ENCODE data around the gene PREP. TPM values are rescaled to one million over a fixed set of nuclear protein-coding genes. Genes with fewer than 3 reads are reported as not detected.

The PREP gene
- total RNA-seq, 6 experiments from 2014 or later = 14.8 to 18.8 (median 16.7) TPM

DNA sequence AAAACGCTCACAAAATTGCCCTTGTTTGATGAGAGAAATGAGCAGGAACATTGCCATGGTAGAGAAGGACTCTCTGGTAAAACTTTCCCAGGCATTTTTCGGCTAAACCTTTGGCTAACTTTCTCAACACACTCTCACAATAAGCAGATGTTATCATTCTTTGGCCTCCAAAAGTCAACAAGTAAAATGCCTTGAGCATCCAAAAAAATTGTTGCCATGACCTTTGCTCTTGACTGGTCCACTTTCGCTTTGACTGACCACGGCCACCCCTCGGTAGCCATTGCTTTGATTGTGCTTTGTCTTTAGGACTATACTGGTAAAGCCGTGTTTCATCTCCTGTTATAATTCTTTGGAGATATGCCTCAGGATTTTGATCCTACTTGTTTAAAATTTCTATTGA, 41.1 kb upstream of the PREP start:
- no peak overlapping the region for H3K4me3 ChIP-seq
- WGBS (ENCODE audit: insufficient coverage, low coverage, low lambda C conversion rate, missing lambda C conversion rate) = 79% methylated on average over 6 of the region's 6 CpGs
- DNase-seq (no peak), ATAC-seq (no peak)
- no peaks in the 10 kb centered on the region for H3K9me3 ChIP-seq
- TF ChIP-seq POLR2A (IDR thresholded peaks at IDR 0.05) = no peak
- TF ChIP-seq, protein P1, sequence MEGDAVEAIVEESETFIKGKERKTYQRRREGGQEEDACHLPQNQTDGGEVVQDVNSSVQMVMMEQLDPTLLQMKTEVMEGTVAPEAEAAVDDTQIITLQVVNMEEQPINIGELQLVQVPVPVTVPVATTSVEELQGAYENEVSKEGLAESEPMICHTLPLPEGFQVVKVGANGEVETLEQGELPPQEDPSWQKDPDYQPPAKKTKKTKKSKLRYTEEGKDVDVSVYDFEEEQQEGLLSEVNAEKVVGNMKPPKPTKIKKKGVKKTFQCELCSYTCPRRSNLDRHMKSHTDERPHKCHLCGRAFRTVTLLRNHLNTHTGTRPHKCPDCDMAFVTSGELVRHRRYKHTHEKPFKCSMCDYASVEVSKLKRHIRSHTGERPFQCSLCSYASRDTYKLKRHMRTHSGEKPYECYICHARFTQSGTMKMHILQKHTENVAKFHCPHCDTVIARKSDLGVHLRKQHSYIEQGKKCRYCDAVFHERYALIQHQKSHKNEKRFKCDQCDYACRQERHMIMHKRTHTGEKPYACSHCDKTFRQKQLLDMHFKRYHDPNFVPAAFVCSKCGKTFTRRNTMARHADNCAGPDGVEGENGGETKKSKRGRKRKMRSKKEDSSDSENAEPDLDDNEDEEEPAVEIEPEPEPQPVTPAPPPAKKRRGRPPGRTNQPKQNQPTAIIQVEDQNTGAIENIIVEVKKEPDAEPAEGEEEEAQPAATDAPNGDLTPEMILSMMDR (IDR thresholded peaks at IDR 0.05) = no peak
- no peaks in the 10 kb centered on the region for H3K36me3 ChIP-seq
- H3K27ac ChIP-seq = no peak overlapping the region
- H3K27me3 ChIP-seq = no peaks in the 10 kb centered on the region
- no peaks in the 10 kb centered on the region for H3K4me1 ChIP-seq
- intact Hi-C loops (cut with DNase I) = no loop called here

DNA sequence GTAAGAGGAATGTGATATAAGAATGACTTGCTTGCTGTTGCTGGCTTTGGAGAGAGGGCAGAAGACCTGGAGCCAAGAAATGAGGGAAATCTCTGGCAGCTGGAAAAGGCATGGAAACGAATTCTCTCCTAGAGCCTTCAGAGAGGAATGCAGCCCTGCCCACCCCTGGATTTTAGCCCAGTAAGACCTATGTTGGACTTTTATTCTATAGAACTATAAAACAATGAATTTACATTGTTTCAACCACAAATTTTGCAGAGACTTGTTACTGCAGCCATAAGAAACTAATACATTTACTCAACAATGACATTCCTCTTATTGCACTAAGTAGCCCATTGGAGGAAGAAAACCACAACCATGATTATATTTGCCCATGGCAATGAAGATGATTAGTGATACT, 39.5 kb upstream of the PREP start:
- Histone ChIP-seq H3K9me3 (no peaks in the 10 kb centered on the region), H3K4me3 (no peak overlapping the region), H3K36me3 (no peaks in the 10 kb centered on the region), H3K27me3 (no peaks in the 10 kb centered on the region), H3K4me1 (no peaks in the 10 kb centered on the region), H3K27ac (no peak overlapping the region)
- WGBS (ENCODE audit: insufficient coverage, low coverage, low lambda C conversion rate, missing lambda C conversion rate) = 36% methylated on average over 1 of the region's 1 CpG
- TF ChIP-seq POLR2A (IDR thresholded peaks at IDR 0.05) = no peak
- TF ChIP-seq, protein P1 (IDR thresholded peaks at IDR 0.05) = no peak
- ATAC-seq (no peak), DNase-seq (no peak)
- intact Hi-C loops (cut with DNase I) = no loop called here

DNA sequence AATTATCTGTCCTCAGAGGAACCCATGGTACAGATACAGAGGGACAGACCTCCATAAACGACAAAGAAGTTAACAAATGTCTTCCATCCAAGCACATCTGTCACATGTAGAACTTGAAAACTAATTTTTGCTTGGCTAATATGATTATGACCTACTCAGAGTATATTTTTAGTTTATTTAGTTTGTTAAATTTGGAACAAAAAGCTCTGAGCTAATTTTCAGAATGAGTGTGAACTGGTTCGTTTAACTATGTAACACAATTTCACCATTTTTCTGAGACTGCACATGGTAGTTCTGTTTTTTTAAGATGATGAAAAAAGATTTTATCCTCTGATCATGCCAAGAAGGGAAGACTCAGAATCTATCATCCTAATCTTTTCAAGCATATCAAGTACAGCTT, 34.4 kb upstream of the PREP start:
- DNase-seq (no peak), ATAC-seq (no peak)
- Histone ChIP-seq H3K9me3 (no peaks in the 10 kb centered on the region), H3K27me3 (no peaks in the 10 kb centered on the region), H3K27ac (no peak overlapping the region), H3K36me3 (no peaks in the 10 kb centered on the region), H3K4me1 (no peaks in the 10 kb centered on the region), H3K4me3 (no peak overlapping the region)
- intact Hi-C loops (cut with DNase I) = no loop called here
- 28% methylated on average over 2 of the region's 2 CpGs for WGBS (ENCODE audit: insufficient coverage, low coverage, low lambda C conversion rate, missing lambda C conversion rate)
- no peak for TF ChIP-seq POLR2A (IDR thresholded peaks at IDR 0.05)
- TF ChIP-seq, protein P1 (IDR thresholded peaks at IDR 0.05) = no peak

DNA sequence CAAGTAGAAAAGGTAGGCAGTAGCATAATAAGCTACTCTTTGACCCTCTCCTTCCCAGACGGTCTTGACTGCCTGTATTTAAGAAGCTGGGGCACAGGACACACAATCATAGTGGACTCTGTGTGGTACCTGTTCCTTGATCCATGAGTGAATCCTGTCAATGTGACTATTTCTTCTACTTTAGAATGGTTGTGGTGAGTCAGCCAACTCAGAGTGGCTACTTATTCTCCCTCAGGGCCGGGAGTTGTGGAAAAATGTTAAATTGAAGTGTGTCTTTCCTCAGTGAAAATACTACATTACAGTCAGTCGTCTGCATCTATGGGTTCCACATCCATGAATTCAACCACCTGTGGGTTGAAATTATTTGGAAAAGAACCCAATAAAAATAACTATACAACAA, 30.8 kb upstream of the PREP start:
- Histone ChIP-seq H3K4me3 (no peak overlapping the region), H3K9me3 (no peaks in the 10 kb centered on the region), H3K36me3 (no peaks in the 10 kb centered on the region), H3K27me3 (no peaks in the 10 kb centered on the region), H3K27ac (no peak overlapping the region), H3K4me1 (no peaks in the 10 kb centered on the region)
- intact Hi-C loops (cut with DNase I) = no loop called here
- TF ChIP-seq POLR2A (IDR thresholded peaks at IDR 0.05) = no peak
- TF ChIP-seq, protein P1 (IDR thresholded peaks at IDR 0.05) = no peak
- ATAC-seq (no peak), DNase-seq (no peak)
- WGBS (ENCODE audit: insufficient coverage, low coverage, low lambda C conversion rate, missing lambda C conversion rate) = 38% methylated on average over 3 of the region's 3 CpGs

DNA sequence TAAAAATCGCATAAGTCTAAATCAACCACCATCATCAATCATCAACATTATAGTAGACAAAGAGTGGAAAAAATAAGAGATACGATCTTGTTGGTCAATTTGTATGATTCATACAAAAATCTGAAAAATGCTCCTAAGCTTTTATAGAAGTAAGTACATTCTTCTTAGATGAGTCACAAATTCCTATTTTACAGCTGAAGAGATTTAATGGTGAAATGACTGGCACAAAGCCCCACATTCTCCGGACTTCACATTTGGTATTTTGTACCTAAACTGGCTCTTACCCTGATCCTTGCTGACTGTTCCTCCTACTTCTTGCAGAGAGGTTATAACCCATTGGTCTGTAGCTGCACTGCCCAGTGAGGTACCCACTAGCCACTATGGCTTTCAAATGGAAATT, 29.9 kb upstream of the PREP start:
- no peak for ATAC-seq
- WGBS (ENCODE audit: insufficient coverage, low coverage, low lambda C conversion rate, missing lambda C conversion rate) = 42% methylated on average over 3 of the region's 3 CpGs
- intact Hi-C loops (cut with DNase I) = no loop called here
- no peaks in the 10 kb centered on the region for H3K9me3 ChIP-seq
- H3K4me3 ChIP-seq = no peak overlapping the region
- no peak for TF ChIP-seq POLR2A (IDR thresholded peaks at IDR 0.05)
- TF ChIP-seq, protein P1 (IDR thresholded peaks at IDR 0.05) = no peak
- H3K4me1 ChIP-seq = no peaks in the 10 kb centered on the region
- no peaks in the 10 kb centered on the region for H3K36me3 ChIP-seq
- no peak for DNase-seq
- H3K27ac ChIP-seq = no peak overlapping the region
- no peaks in the 10 kb centered on the region for H3K27me3 ChIP-seq
